ENCODE data around the gene TSPAN4. TPM values are rescaled to one million over a fixed set of nuclear protein-coding genes. Genes with fewer than 3 reads are reported as not detected.

TSPAN4 gene
- total RNA-seq, 1 experiment from 2014 or later, result 43.6 TPM

- H3K4me2 ChIP-seq, result peak overlapping the region; percentile 87
- H3K79me2 ChIP-seq (ENCODE audit: low read depth), result peaks cover 12% of the 10 kb centered on the region
- H3K27ac ChIP-seq, result peak overlapping the region; percentile 78
- H3K9me2 ChIP-seq (ENCODE audit: insufficient read depth), result no peaks in the 10 kb centered on the region
- TF ChIP-seq CTCF (conservative IDR thresholded peaks at IDR 0.05) (no peak), EZH2 (IDR thresholded peaks at IDR 0.05; ENCODE audit: low read depth) (no peak)
- H2AFZ ChIP-seq, result no peak overlapping the region
- H3K9me3 ChIP-seq (ENCODE audit: insufficient read depth, low read depth), result no peaks in the 10 kb centered on the region
- H3K4me1 ChIP-seq (replicated peaks; ENCODE audit: insufficient read depth), result peaks cover 15% of the 10 kb centered on the region
- POLR2A ChIA-PET (ENCODE audit: unreplicated experiment), result interaction anchor here (0.5 to 1.2 kb wide), 13 partner anchors 8 to 275 kb away, joined by 3 to 13 read pairs (median 5); partner anchors contain the start of genes PNPLA2 and TSPAN4
- no peaks in the 10 kb centered on the region for H3K36me3 ChIP-seq (ENCODE audit: low read depth)
- no peaks in the 10 kb centered on the region for H3K27me3 ChIP-seq (ENCODE audit: insufficient read depth, low read depth)
- CTCF ChIA-PET, result interaction anchor here (1.0 kb wide), 1 partner anchor 9 kb away, joined by 3 read pairs; no protein-coding TSS in a partner anchor
- peak; percentile 83 to 88 for DNase-seq
- peaks cover 22% of the 10 kb centered on the region; the same call in 1 of the 2 replicates for H3F3A ChIP-seq (ENCODE audit: insufficient read depth, low read depth)
- 0 out of 2 replicates have a peak, but pooled peaks cover 4% of the 10 kb centered on the region for H4K20me1 ChIP-seq (ENCODE audit: insufficient read depth)
- BruUV-seq (replicated peaks), result TSS peak; percentile 76
- intact Hi-C loops (cut with micrococcal nuclease; ENCODE audit: unreplicated experiment), result loop anchor here (2.0 kb wide), 1 partner anchor 16 kb away; the partner anchor contains the start of gene PNPLA2
- peak overlapping the region; percentile 67; the same call in 1 of the 2 replicates for H3K4me3 ChIP-seq
These were observed 8.0 kb upstream of the TSPAN4 start for GRCh38 chr11:834371-835316.

- peaks cover 13% of the 10 kb centered on the region for H4K20me1 ChIP-seq (ENCODE audit: insufficient read depth)
- DNase-seq, result peak in 1 of 2 experiments; percentile 13
- TF ChIP-seq CTCF (conservative IDR thresholded peaks at IDR 0.05), result no peak
- no peak for TF ChIP-seq EZH2 (IDR thresholded peaks at IDR 0.05; ENCODE audit: low read depth)
- no peak overlapping the region for H2AFZ ChIP-seq
- H3K36me3 ChIP-seq (ENCODE audit: low read depth), result no peaks in the 10 kb centered on the region
- no peak overlapping the region for H3K27ac ChIP-seq
- no peak overlapping the region for H3K4me3 ChIP-seq
- intact Hi-C loops (cut with micrococcal nuclease; ENCODE audit: unreplicated experiment), result no loop called here
- peaks cover 26% of the 10 kb centered on the region; the same call in 1 of the 2 replicates for H3F3A ChIP-seq (ENCODE audit: insufficient read depth, low read depth)
- H3K27me3 ChIP-seq (ENCODE audit: insufficient read depth, low read depth), result no peaks in the 10 kb centered on the region
- H3K4me2 ChIP-seq, result no peak overlapping the region
- H3K79me2 ChIP-seq (ENCODE audit: low read depth), result peaks cover 22% of the 10 kb centered on the region
- ChIA-PET CTCF (no interaction called here), POLR2A (ENCODE audit: unreplicated experiment) (no interaction called here)
- BruUV-seq (replicated peaks), result no TSS peak
- no peaks in the 10 kb centered on the region for H3K9me2 ChIP-seq (ENCODE audit: insufficient read depth)
- H3K9me3 ChIP-seq (ENCODE audit: insufficient read depth, low read depth), result no peaks in the 10 kb centered on the region
- peaks cover 19% of the 10 kb centered on the region for H3K4me1 ChIP-seq (replicated peaks; ENCODE audit: insufficient read depth)
These were observed 6.4 kb upstream of the TSPAN4 start for GRCh38 chr11:836274-836673.

GRCh38 chr11:836700-837099 is 6.0 kb upstream of the TSPAN4 start:
- H3K27ac ChIP-seq, result no peak overlapping the region
- ChIA-PET CTCF (no interaction called here), POLR2A (ENCODE audit: unreplicated experiment) (no interaction called here)
- no peaks in the 10 kb centered on the region for H3K9me3 ChIP-seq (ENCODE audit: insufficient read depth, low read depth)
- peaks cover 19% of the 10 kb centered on the region for H3K4me1 ChIP-seq (replicated peaks; ENCODE audit: insufficient read depth)
- H3K9me2 ChIP-seq (ENCODE audit: insufficient read depth), result no peaks in the 10 kb centered on the region
- H3K36me3 ChIP-seq (ENCODE audit: low read depth), result no peaks in the 10 kb centered on the region
- no peaks in the 10 kb centered on the region for H3K27me3 ChIP-seq (ENCODE audit: insufficient read depth, low read depth)
- intact Hi-C loops (cut with micrococcal nuclease; ENCODE audit: unreplicated experiment), result no loop called here
- H3K4me2 ChIP-seq, result no peak overlapping the region
- H4K20me1 ChIP-seq (ENCODE audit: insufficient read depth), result peaks cover 17% of the 10 kb centered on the region
- no peak for TF ChIP-seq CTCF (conservative IDR thresholded peaks at IDR 0.05)
- TF ChIP-seq EZH2 (IDR thresholded peaks at IDR 0.05; ENCODE audit: low read depth), result no peak
- H3F3A ChIP-seq (ENCODE audit: insufficient read depth, low read depth), result peaks cover 26% of the 10 kb centered on the region; the same call in 1 of the 2 replicates
- H2AFZ ChIP-seq, result no peak overlapping the region
- DNase-seq, result no peak
- H3K79me2 ChIP-seq (ENCODE audit: low read depth), result peaks cover 26% of the 10 kb centered on the region
- no TSS peak for BruUV-seq (replicated peaks)
- no peak overlapping the region for H3K4me3 ChIP-seq

Data from PC-9 (cell line).